Thyroid gland (tissue), 4 donors: ENCODE measurements around the gene SOCS6.
"Not testable (repeated sequence)": the region's sequence is repeated elsewhere in the genome, so short reads cannot be mapped to it uniquely, and the experiment has no call there.

Experiments used
- POLR2A ChIP-seq, 2 donors: fragments of 450-650 bp; IDR thresholded peaks; one replicate each; pipeline ENCODE4 v1.6.1; 2017; ENCODE audit warnings: antibody characterized with exemption in 2 of 2, mild to moderate bottlenecking in 2 of 2, moderate library complexity in 1 of 2
- TF ChIP-seq, protein P1 (sequence below), 6 experiments: fragments of 200-600 bp in 3 of 6; fragments of 450-650 bp in 3 of 6; sonication (generic) in 3 of 6; IDR thresholded peaks; one replicate each; pipeline ENCODE4 v1.5.1; 2016 to 2019; ENCODE audit warnings: antibody characterized with exemption in 6 of 6, mild to moderate bottlenecking in 2 of 6, inconsistent platforms in 1 of 6, moderate library complexity in 1 of 6

GRCh38 chr18:70249861-70250260 is 39.0 kb upstream of the SOCS6 start:
- TF ChIP-seq, protein P1, sequence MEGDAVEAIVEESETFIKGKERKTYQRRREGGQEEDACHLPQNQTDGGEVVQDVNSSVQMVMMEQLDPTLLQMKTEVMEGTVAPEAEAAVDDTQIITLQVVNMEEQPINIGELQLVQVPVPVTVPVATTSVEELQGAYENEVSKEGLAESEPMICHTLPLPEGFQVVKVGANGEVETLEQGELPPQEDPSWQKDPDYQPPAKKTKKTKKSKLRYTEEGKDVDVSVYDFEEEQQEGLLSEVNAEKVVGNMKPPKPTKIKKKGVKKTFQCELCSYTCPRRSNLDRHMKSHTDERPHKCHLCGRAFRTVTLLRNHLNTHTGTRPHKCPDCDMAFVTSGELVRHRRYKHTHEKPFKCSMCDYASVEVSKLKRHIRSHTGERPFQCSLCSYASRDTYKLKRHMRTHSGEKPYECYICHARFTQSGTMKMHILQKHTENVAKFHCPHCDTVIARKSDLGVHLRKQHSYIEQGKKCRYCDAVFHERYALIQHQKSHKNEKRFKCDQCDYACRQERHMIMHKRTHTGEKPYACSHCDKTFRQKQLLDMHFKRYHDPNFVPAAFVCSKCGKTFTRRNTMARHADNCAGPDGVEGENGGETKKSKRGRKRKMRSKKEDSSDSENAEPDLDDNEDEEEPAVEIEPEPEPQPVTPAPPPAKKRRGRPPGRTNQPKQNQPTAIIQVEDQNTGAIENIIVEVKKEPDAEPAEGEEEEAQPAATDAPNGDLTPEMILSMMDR (IDR thresholded peaks at IDR 0.05), result not testable (repeated sequence)
- TF ChIP-seq POLR2A (IDR thresholded peaks at IDR 0.05), result not testable (repeated sequence)
